Measurements from ENCODE around the gene CELF3.

DNA sequence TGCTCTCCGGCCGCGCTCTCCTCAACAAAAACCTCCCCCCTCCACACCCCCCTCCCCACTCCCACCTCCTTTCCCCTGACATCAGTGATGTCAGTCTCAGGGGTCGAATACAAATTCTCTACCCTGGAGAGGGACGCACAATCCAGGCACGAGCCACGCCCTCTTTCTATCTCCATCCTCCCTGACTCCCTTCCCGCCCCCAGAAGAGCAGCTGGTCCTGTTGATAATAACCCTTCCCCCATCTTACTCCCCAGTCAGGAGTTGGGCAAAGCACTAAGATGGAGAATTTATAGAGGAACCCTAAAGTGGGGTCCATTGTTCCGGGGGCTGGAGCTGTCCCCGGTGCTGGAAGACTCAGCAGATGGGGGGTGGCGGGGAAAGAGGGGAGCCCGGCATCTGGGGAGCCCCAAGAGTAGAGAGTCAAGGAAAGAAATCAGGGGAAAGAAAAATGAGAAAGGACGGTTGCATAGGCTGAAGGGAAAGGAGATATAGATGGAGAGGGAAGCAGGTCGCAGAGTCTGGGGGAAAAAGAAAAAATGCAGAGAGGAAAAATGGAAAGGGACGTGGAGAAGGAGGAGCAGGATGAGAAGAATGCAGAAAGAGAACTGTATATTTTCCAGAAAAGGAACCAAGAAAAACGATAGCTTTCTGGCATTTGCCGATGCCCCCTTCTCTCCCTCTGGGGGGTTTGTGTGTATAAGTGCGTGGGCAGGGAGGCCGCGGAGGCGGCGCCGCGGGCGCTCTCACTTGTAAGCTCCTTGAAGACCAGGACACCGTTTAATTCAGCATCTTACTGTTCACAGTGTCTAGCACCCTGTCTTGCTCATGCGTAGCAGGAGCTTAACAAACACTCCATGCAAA lies at the start of gene CELF3:
- TF ChIP-seq, protein P1, sequence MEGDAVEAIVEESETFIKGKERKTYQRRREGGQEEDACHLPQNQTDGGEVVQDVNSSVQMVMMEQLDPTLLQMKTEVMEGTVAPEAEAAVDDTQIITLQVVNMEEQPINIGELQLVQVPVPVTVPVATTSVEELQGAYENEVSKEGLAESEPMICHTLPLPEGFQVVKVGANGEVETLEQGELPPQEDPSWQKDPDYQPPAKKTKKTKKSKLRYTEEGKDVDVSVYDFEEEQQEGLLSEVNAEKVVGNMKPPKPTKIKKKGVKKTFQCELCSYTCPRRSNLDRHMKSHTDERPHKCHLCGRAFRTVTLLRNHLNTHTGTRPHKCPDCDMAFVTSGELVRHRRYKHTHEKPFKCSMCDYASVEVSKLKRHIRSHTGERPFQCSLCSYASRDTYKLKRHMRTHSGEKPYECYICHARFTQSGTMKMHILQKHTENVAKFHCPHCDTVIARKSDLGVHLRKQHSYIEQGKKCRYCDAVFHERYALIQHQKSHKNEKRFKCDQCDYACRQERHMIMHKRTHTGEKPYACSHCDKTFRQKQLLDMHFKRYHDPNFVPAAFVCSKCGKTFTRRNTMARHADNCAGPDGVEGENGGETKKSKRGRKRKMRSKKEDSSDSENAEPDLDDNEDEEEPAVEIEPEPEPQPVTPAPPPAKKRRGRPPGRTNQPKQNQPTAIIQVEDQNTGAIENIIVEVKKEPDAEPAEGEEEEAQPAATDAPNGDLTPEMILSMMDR (conservative IDR thresholded peaks at IDR 0.05; ENCODE audit: low read depth, low read length), result no peak
- TF ChIP-seq EZH2 (IDR thresholded peaks at IDR 0.05; ENCODE audit: low read length, unreplicated experiment), result no peak

All from PC-3 (cell line).